Measurements from ENCODE around the gene RABGAP1. TPM values are rescaled to one million over a fixed set of nuclear protein-coding genes. Genes with fewer than 3 reads are reported as not detected.

RABGAP1 gene
- total RNA-seq, 1 donor from 2014 or later = 44.7 TPM

DNA sequence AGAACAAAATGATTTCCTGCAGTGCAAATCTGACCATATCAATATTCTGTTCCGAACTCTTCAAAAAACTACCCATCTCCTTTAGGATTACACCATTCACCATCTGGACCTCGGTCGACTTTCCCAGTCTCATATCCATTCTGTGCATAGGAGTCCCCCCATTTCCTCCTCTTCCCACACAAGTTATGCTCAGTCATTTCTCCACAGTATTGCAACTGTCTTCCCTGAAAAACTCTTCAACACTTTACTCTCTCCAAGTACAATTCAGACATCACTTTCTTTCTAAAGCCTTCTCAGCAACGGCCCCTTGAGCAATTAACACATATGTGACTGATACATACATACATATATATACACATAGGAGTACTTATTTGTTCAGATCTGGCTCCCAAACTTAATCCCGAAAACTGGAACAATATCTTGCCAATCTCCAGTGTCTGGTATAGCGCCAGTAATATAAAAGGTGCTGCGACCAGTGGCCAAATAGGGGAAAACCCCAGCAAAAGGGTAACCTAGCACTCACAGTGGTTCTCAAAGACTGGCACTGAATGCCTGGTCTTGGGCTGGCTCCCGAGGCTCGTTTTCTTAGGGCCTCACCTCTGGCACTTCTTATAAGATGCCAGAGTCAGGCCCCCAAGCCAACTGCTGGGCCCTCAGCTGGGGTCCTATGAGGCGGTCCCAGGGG is 10.1 kb upstream of the RABGAP1 start:
- Histone ChIP-seq H3K9ac (ENCODE audit: low read length) (peak overlapping the region; percentile 92), H4K20me1 (ENCODE audit: insufficient read depth, low read length) (peaks cover 6% of the 10 kb centered on the region), H3K4me2 (ENCODE audit: low read length) (peak overlapping the region; percentile 90), H3K9me3 (ENCODE audit: insufficient read depth, low read depth, low read length) (no peaks in the 10 kb centered on the region), H3K36me3 (ENCODE audit: insufficient read depth, low read length) (no peaks in the 10 kb centered on the region), H3K79me2 (ENCODE audit: insufficient read depth, low read length) (peaks cover 83% of the 10 kb centered on the region), H3K4me3 (ENCODE audit: insufficient read depth, low read depth, low read length) (peak overlapping the region; percentile 97), H3K27me3 (ENCODE audit: insufficient read depth, low read length) (no peaks in the 10 kb centered on the region), H3K4me1 (ENCODE audit: insufficient read depth, low read length) (peaks cover 6% of the 10 kb centered on the region), H3K27ac (ENCODE audit: low read depth, low read length) (peak overlapping the region; percentile 79), H2AFZ (ENCODE audit: low read depth, low read length) (peak overlapping the region; percentile 86)
- FAIRE-seq = no peak
- H3K27me3 Mint-ChIP-seq (ENCODE audit: low read depth, unreplicated experiment) = no peaks in the 10 kb centered on the region
- no peaks in the 10 kb centered on the region for H3K9me3 Mint-ChIP-seq (ENCODE audit: unreplicated experiment)
- no peak overlapping the region for H3K27ac Mint-ChIP-seq (ENCODE audit: unreplicated experiment)
- TF ChIP-seq, protein P1, sequence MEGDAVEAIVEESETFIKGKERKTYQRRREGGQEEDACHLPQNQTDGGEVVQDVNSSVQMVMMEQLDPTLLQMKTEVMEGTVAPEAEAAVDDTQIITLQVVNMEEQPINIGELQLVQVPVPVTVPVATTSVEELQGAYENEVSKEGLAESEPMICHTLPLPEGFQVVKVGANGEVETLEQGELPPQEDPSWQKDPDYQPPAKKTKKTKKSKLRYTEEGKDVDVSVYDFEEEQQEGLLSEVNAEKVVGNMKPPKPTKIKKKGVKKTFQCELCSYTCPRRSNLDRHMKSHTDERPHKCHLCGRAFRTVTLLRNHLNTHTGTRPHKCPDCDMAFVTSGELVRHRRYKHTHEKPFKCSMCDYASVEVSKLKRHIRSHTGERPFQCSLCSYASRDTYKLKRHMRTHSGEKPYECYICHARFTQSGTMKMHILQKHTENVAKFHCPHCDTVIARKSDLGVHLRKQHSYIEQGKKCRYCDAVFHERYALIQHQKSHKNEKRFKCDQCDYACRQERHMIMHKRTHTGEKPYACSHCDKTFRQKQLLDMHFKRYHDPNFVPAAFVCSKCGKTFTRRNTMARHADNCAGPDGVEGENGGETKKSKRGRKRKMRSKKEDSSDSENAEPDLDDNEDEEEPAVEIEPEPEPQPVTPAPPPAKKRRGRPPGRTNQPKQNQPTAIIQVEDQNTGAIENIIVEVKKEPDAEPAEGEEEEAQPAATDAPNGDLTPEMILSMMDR (IDR thresholded peaks at IDR 0.05; ENCODE audit: insufficient read depth, low read depth, low read length) = no peak
- H3K4me3 Mint-ChIP-seq (ENCODE audit: unreplicated experiment) = no peak overlapping the region
- peaks cover 3% of the 10 kb centered on the region for H3K4me1 Mint-ChIP-seq (ENCODE audit: low read depth, unreplicated experiment)
- DNase-seq (ENCODE audit: low read depth) = no peak
- H3K36me3 Mint-ChIP-seq (ENCODE audit: low read depth, unreplicated experiment) = no peaks in the 10 kb centered on the region

DNA sequence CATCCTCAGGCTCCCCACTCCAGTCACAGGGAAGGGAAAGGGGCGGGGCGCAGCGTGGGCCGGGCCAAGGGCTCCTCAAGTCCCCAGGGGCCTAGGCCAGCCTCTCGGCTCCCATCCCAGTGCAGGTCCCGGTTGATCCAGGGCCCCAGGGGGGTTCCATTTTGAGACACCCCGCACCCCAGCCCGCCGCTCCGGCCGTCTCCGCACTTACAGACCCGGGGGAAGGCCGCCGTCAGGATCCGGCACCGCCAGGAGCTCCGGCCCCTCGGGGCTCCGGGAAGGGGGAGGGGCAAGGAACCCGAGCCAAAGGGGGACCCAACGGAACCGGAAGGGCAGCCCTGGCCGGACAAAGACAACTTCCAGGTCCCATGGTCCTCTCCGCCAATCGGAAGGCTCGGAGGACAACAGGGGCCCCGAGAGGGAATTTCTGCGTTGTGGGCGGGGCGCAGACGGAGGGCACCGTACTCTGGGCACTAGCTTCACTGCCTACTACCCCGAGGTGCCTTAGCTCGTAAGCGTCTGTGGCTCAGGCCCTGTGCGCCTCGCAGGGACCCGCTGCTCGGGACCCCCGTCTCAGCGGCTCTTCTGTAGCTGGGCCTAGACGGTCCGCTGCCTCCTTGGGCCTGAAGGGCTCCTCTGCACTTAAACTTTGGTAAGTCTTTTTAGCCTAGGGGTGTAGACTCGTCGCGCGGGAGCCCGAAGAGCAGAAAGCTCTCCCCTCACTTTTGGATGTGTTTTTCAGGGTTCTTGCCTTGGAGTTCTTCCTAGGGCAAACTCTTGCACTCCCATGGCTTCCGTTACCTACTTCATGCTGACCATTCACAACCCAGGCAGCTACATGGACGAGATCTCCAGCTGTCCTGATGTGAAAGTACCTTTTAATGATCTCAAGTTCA is 9.3 kb upstream of the RABGAP1 start, which contains the start of gene ZBTB26:
TSS of gene ZBTB26 (minus strand) at position 287 of the 896 bp plus-strand sequence. CDS start 11,578 bp downstream, outside the sequence.
- H3K36me3 ChIP-seq (ENCODE audit: insufficient read depth, low read length) = no peaks in the 10 kb centered on the region
- H3K9me3 ChIP-seq (ENCODE audit: insufficient read depth, low read depth, low read length) = no peaks in the 10 kb centered on the region
- no peak for FAIRE-seq
- Mint-ChIP-seq H3K36me3 (ENCODE audit: low read depth, unreplicated experiment) (no peaks in the 10 kb centered on the region), H3K4me3 (ENCODE audit: unreplicated experiment) (no peak within 1 kb of the TSS), H3K9me3 (ENCODE audit: unreplicated experiment) (no peaks in the 10 kb centered on the region), H3K4me1 (ENCODE audit: low read depth, unreplicated experiment) (peaks cover 3% of the 10 kb centered on the region), H3K27ac (ENCODE audit: unreplicated experiment) (peak within 1 kb of the TSS; percentile 84), H3K27me3 (ENCODE audit: low read depth, unreplicated experiment) (no peaks in the 10 kb centered on the region)
- H3K9ac ChIP-seq (ENCODE audit: low read length) = peak within 1 kb of the TSS; percentile 92
- H3K4me1 ChIP-seq (ENCODE audit: insufficient read depth, low read length) = peaks cover 6% of the 10 kb centered on the region
- H3K4me3 ChIP-seq (ENCODE audit: insufficient read depth, low read depth, low read length) = peak within 1 kb of the TSS; percentile 97
- no peaks in the 10 kb centered on the region for H3K27me3 ChIP-seq (ENCODE audit: insufficient read depth, low read length)
- DNase-seq (ENCODE audit: low read depth) = peak; percentile 82
- H3K4me2 ChIP-seq (ENCODE audit: low read length) = peak within 1 kb of the TSS; percentile 90
- H4K20me1 ChIP-seq (ENCODE audit: insufficient read depth, low read length) = peaks cover 10% of the 10 kb centered on the region
- H3K79me2 ChIP-seq (ENCODE audit: insufficient read depth, low read length) = peaks cover 89% of the 10 kb centered on the region
- TF ChIP-seq, protein P1 (IDR thresholded peaks at IDR 0.05; ENCODE audit: insufficient read depth, low read depth, low read length) = no peak
- TF ChIP-seq EZH2 (IDR thresholded peaks at IDR 0.05; ENCODE audit: insufficient read depth, low read length) = no peak
- peak within 1 kb of the TSS; percentile 86 for H2AFZ ChIP-seq (ENCODE audit: low read depth, low read length)
- H3K27ac ChIP-seq (ENCODE audit: low read depth, low read length) = peak within 1 kb of the TSS; percentile 79

All from astrocyte (in vitro differentiated cells and primary cell).